Fibroblast of skin of right quadriceps (primary cell): ENCODE measurements around the gene MZF1.
"Not testable (repeated sequence)": the region's sequence is repeated elsewhere in the genome, so short reads cannot be mapped to it uniquely, and the experiment has no call there.

Experiments used
- DNase-seq: peaks from one replicate; pipeline ENCODE4 v3.0.0-alpha.2; 2013

MZF1 gene

DNA sequence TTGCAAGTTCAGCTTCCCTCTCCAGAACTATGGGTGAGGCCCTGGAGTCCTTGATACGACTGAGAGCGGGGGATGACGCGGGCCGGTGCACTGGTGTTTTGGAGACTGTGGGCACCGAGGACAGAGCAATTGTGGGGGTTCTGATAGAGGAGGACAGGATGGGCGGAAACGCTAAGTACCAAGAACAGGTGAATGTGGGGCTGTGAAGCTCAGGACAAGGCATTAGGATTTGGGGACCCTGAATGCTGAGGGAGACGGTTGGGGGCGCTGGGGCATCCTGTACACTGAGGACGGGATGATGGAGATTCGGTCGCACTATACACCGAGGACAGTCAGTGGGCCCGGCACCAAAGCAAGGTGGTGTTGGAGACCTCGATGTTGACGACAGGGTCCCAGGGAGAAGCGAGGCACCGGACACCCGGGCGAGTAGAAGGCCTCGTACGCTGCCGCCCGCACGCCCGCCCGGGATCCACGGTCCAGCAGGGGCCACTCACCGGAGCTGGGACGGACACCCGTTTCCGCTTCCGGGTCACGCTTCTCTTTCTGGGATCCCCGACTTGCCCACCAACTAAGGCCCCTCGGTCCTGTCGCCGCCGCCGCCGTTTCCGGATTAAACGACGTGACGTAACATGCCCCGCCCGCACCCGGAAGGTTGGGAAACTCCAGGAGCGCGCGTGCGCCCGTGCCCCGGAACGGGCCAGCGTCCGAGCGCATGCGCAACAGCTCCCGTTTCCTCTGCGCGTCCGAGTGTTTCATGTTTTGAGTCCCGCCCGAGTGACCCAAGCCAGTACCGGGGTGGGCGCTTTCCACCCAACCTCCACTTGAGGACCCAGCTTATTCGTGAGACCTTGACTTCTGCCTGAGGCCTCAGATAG lies 18.4 kb downstream of the MZF1 start, which contains the start of gene CHMP2A:
TSS of gene CHMP2A (minus strand) at position 612 of the 875 bp plus-strand sequence. CDS start 893 bp downstream, outside the sequence.
- peak; percentile 96 for DNase-seq

DNA sequence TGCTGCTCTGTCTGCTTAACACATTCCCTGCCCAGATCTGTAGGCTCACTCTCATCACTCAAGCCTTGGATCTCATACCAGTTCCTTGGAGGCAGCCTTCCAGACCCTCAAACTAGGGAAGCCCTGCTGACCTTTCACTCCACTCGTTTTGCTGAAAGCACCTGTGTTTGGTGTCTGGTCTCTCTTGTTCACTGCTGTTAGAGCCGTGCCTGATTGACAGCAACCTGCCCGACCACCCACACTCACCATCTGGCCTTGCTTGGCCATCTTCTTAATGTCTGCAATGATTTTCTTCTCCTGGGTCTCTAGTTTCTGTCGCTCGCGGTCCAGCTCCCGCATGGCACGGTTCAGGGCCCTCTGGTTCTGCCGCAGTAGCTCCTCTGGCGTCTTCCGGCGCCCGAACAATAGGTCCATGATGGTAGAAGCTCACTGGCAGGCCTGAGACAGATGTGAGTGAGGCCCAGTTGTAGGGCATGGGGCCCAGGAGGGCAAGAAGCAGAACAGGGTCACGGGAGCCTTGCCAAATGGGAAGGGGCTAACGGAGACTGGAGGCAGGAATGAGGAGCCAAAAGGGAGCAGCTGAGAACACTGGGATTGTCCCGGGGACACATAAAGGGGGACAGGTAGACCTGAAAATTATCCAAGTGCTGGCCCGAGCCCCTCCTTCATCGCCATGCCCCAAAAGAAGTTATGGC lies 19.2 kb downstream of the MZF1 start:
- no peak for DNase-seq

- DNase-seq: no peak
Observed at GRCh38 chr19:58552655-58553054, 20.5 kb downstream of the MZF1 start.

DNA sequence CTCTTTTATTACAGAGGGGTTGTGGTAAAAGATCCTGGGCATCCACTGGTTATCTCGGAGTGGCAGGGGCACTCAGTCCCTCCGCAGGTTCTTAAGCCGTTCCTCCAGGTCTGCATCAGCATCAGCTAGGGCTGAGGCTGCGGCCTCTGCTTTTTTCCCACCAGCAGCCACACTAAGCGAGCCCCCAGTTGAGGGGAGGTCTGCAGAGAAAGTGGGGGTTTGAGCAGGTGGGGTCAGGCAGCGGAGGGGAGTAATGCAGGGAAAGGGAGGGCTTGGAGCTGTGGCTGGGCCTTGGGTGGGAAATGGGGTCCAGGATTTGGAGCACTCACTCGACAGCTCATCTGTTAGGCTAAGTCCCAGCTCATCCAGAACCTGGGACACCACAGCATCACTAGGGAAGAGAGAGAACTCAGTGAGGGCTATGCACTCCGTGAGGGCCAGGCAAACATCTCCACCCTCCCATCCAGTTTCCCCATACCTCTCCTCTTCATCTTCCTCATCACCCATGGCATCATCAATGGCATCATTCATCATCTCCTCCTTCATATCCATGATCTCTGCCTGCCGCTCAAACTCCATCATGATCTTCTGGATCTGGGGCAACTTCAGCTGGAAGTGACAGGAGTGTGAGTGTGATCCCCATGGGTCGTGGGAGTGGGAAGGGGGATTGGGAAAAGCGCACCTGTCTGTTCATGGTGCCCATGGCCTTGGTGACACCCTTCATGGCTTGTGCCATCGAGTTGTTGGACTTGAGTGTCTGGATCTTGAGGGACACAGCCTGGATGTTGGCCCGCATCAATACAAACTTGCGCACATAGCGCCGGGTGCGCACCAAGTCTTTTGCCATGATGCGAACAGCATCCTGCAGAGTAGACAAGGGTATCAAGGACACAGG lies 21.3 kb downstream of the MZF1 start:
- no peak for DNase-seq

- DNase-seq: no peak
Observed at GRCh38 chr19:58551123-58551497, 22.0 kb downstream of the MZF1 start.

DNA sequence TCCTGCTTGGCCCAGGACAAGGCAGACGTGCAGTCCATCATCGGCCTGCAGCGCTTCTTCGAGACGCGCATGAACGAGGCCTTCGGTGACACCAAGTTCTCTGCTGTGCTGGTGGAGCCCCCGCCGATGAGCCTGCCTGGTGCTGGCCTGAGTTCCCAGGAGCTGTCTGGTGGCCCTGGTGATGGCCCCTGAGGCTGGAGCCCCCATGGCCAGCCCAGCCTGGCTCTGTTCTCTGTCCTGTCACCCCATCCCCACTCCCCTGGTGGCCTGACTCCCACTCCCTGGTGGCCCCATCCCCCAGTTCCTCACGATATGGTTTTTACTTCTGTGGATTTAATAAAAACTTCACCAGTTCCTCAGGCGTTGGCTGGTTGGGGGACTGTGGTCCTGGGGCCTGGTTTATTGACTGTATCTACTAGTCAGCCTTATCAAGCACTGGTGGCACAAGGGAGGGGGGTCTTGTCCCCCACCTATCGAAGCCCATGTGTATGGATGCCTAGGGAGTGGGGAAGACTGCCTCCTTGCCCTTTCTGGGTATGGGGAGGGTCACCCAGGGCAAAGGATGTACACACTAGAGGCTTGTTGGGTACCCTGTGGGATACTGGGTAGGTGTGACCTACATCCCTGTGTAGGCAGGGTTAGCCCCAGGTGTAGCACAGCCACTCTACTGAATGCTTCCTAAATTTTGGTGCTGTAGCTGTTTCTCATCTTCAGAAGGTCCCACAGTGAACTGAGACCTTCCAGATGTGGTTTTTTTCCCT lies 22.6 kb downstream of the MZF1 start:
- DNase-seq: no peak

GRCh38 chr19:58549664-58550361 lies 23.3 kb downstream of the MZF1 start:
- DNase-seq: no peak

- no peak for DNase-seq
Observed at GRCh38 chr19:58548859-58549663, 24.1 kb downstream of the MZF1 start.

DNA sequence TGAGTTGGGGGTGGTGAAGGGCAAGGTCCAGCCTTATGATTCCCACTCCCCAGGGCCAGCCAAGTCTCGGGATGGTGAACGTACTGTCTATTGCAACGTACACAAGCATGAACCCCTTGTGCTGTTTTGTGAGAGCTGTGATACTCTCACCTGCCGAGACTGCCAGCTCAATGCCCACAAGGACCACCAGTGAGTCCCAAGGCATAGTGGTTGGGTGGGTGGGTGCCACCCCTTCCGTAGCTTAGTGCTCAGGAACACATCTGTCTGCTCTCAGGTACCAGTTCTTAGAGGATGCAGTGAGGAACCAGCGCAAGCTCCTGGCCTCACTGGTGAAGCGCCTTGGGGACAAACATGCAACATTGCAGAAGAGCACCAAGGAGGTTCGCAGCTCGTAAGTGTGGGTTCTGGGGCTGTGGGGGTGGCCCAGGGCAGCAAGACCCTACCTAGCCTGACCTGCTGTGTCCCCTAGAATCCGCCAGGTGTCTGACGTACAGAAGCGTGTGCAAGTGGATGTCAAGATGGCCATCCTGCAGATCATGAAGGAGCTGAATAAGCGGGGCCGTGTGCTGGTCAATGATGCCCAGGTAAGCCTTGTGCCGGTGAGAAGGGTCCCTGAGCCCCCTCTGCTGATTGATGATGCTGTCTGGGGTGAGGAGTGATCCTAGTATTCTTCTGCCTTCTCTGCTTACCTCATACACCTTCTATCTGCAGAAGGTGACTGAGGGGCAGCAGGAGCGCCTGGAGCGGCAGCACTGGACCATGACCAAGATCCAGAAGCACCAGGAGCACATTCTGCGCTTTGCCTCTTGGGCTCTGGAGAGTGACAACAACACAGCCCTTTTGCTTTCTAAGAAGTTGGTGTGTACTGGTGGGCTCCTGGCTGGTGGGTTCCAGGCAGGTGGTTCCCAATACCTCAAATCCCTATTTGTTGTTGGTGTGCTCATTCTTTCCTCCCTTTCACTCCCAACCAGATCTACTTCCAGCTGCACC lies 25.5 kb downstream of the MZF1 start:
- no peak for DNase-seq

- no peak for DNase-seq
Observed at GRCh38 chr19:58546019-58546530, 27.1 kb downstream of the MZF1 start.

- no peak for DNase-seq
Observed at GRCh38 chr19:58545286-58546018, 27.7 kb downstream of the MZF1 start.

DNA sequence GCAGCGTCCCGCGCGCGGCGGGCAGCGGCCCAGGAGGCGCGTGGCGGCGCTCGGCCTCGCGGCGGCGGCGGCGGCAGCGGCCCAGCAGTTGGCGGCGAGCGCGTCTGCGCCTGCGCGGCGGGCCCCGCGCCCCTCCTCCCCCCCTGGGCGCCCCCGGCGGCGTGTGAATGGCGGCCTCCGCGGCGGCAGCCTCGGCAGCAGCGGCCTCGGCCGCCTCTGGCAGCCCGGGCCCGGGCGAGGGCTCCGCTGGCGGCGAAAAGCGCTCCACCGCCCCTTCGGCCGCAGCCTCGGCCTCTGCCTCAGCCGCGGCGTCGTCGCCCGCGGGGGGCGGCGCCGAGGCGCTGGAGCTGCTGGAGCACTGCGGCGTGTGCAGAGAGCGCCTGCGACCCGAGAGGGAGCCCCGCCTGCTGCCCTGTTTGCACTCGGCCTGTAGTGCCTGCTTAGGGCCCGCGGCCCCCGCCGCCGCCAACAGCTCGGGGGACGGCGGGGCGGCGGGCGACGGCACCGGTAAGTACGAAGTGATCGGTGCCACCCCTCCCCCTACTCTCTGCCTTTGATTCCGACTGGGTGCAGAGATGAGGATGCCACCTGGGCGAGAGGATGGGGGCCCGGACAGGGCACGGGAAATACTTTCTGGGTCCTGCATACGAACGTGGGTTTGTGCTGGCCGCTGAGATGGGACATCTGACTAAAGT lies 28.4 kb downstream of the MZF1 start:
- DNase-seq: peak; percentile 23

- DNase-seq: peak; percentile 100
Observed at GRCh38 chr19:58543826-58544590, 29.1 kb downstream of the MZF1 start, which contains the start of gene TRIM28. Gene TRIM28, plus strand, starts transcription at chr19:58544064. Its CDS starts 694 bp downstream, at chr19:58544758.

GRCh38 chr19:58542641-58543372 lies 30.3 kb downstream of the MZF1 start:
- not testable (repeated sequence) for DNase-seq

- not testable (repeated sequence) for DNase-seq
Observed at GRCh38 chr19:58539169-58539559, 34.0 kb downstream of the MZF1 start.
